Ovary (tissue), 3 donors: ENCODE results near the gene NGDN.

ENCODE experiments used
- CTCF ChIP-seq, 3 donors: fragments of 450-650 bp in 2 of 3; fragments of 200-600 bp in 1 of 3; IDR thresholded peaks; one replicate each; pipeline versions ENCODE4 v1.5.1 to v1.8.0; 2016 to 2022; ENCODE audit warnings: antibody characterized with exemption in 3 of 3, mild to moderate bottlenecking in 1 of 3
- EP300 ChIP-seq: sonication (generic); formaldehyde crosslinking; IDR thresholded peaks from one replicate; pipeline ENCODE4 v1.6.1; 2017; ENCODE audit warnings: antibody characterized with exemption
- donor health status: DM: no; HTN: no; CAD: no.

DNA sequence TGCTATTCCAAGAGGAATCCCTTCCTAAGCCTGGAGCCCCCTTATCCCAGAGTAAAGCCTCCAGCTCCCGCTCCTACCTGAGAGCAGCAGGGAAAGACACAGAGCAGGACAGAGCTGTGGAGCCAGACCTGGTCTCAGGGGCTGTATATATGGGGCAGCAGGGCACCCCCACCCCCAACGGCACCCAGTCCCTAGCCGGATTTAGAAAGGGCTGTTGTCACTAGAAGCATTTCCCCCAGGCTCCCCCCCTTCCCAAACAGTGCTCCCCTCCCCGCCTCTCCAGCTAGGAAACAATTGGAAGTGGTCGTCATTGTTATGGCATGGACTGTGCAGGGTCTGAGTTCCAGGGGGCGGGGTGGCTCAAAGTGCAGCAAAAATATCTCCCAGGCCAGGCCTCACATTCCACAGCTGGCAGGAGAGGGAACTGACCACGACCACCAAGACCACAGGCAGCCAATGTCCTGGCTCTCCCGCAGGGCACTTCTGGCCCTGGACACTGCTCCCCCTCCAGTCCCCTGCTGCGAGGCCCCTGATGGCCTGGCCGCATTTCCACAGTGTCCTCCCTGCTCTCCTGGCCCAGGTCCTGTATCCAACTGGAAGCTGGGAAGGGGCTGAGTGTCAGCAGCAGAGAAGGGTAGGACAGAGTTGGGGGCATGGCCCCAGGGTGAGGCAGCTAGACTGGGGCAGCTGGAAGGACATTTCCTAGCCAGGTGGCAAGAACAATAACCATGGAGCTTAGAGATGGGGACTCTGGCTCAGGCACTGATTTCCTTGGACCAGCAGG, 33.8 kb upstream of the NGDN start, which contains the start of gene MYH7:
- TF ChIP-seq EP300: no peak
- no peak for TF ChIP-seq CTCF (IDR thresholded peaks at IDR 0.05)
